GM12878 (cell line): ENCODE measurements around the gene CAST. TPM values are rescaled to one million over a fixed set of nuclear protein-coding genes. Genes with fewer than 3 reads are reported as not detected.

Experiments used
- ATAC-seq: fragments of 200-7000 bp; cut with Tn5 transposase; 3 replicates; pipeline ENCODE4 v1.9.1; 2020; ENCODE audit warnings: mild to moderate bottlenecking, moderate library complexity
- BruUV-seq: library from RNA; stranded (reverse); fragments of 400-500 nt; replicated peaks from 2 replicates; lab custom pipeline; 2021; lab: Mats Ljungman, UMichigan
- CTCF ChIA-PET: fragments of 300-600 bp; sonication (Branson Sonifier 250); formaldehyde crosslinking; extraction: SDS; loops from one replicate; lab custom pipeline; 2021; ENCODE audit warnings: inconsistent platforms; lab: Yijun Ruan, JAX
- POLR2A ChIA-PET: fragments of 350-600 bp; formaldehyde crosslinking; extraction: SDS; loops from one replicate; lab custom pipeline; 2021; ENCODE audit warnings: inconsistent platforms; lab: Charles Lee
- RAD21 ChIA-PET: fragments of 300-600 bp; sonication (Branson Sonifier 250); formaldehyde crosslinking; loops from one replicate; lab custom pipeline; 2023; ENCODE audit warnings: antibody characterized with exemption; ENCODE audit not compliant: unreplicated experiment; lab: Charles Lee
- SMC1A ChIA-PET: fragments of 300-600 bp; sonication (Branson Sonifier 250); formaldehyde crosslinking; loops from one replicate; lab custom pipeline; 2023; ENCODE audit not compliant: unreplicated experiment, uncharacterized antibody; lab: Charles Lee
- DNase-seq: peaks from one replicate; pipeline ENCODE4 v3.0.0-alpha.2; 2011; ENCODE audit warnings: low read depth, low spot score
- FAIRE-seq: peaks from 3 replicates; lab custom pipeline; 2011; peaks lifted over from hg19 to GRCh38; lab: Jason Lieb, UNC
- H2AFZ ChIP-seq: 2 replicates; pipeline ENCODE4 v1.6.0; 2011; ENCODE audit warnings: low read depth, low read length, control low read depth; ENCODE audit not compliant: control insufficient read depth
- H3K27ac ChIP-seq: 2 replicates; pipeline ENCODE4 v1.5.1; 2011; ENCODE audit warnings: control low read depth; ENCODE audit not compliant: control insufficient read depth, insufficient read depth
- H3K27me3 ChIP-seq, 2 experiments: replicated peaks in 1 of 2; 2 replicates each; pipeline versions ENCODE4 v1.6.0 to v1.6.1; 2011; ENCODE audit warnings: low read length in 1 of 2; ENCODE audit not compliant: control insufficient read depth in 2 of 2, insufficient read depth in 2 of 2
- H3K36me3 ChIP-seq, 2 experiments: 2 replicates each; pipeline ENCODE4 v1.5.1; 2011; ENCODE audit warnings: low read length in 1 of 2; ENCODE audit not compliant: control insufficient read depth in 2 of 2, insufficient read depth in 2 of 2
- H3K4me1 ChIP-seq: 2 replicates; pipeline ENCODE4 v1.6.1; 2011; ENCODE audit warnings: mild to moderate bottlenecking, low read length, moderate library complexity, mixed read lengths; ENCODE audit not compliant: control insufficient read depth, insufficient read depth
- H3K4me2 ChIP-seq: 2 replicates; pipeline ENCODE4 v1.6.0; 2011; ENCODE audit warnings: control low read depth; ENCODE audit not compliant: control insufficient read depth, insufficient read depth
- H3K4me3 ChIP-seq: fragments of 200-600 bp; sonication (generic); 2 replicates; pipeline ENCODE4 v1.5.1; 2016
- H3K79me2 ChIP-seq: 2 replicates; pipeline ENCODE4 v1.6.0; 2011; ENCODE audit warnings: low read length; ENCODE audit not compliant: control insufficient read depth, insufficient read depth
- H3K9ac ChIP-seq: 2 replicates; pipeline ENCODE4 v1.8.0; 2011; ENCODE audit warnings: low read length, control low read depth, mixed read lengths; ENCODE audit not compliant: control insufficient read depth, insufficient read depth
- H3K9me3 ChIP-seq: replicated peaks from 3 replicates; pipeline ENCODE4 v1.5.1; 2011; ENCODE audit warnings: mild to moderate bottlenecking, low read length; ENCODE audit not compliant: control insufficient read depth, insufficient read depth
- H4K20me1 ChIP-seq: 2 replicates; pipeline ENCODE4 v1.6.0; 2011; ENCODE audit not compliant: control insufficient read depth, insufficient read depth
- IRF5 ChIP-seq: fragments of 450-650 bp; IDR thresholded peaks from 2 replicates; pipeline ENCODE4 v1.6.1; 2017; ENCODE audit warnings: borderline replicate concordance
- MYB ChIP-seq: fragments of 150-350 bp; IDR thresholded peaks from 2 replicates; pipeline ENCODE4 v1.6.1; 2014; ENCODE audit warnings: mild to moderate bottlenecking, low read depth, low read length, borderline replicate concordance
- SPI1 ChIP-seq: IDR thresholded peaks from 2 replicates; pipeline ENCODE4 v1.6.1; 2011; ENCODE audit warnings: low read depth, mild to moderate bottlenecking, low read length, moderate library complexity, borderline replicate concordance; ENCODE audit not compliant: insufficient read depth
- WGBS: methylation state at CpG from one replicate; pipeline ENCODE4 v1.1.6; 2016; ENCODE audit warnings: low lambda C conversion rate; ENCODE audit not compliant: insufficient replicate concordance, insufficient coverage; ENCODE audit errors: missing lambda C conversion rate; 5-methylcytosine and 5-hydroxymethylcytosine counted together
- in situ Hi-C: fragments of 300-500 bp; cut with MboI; formaldehyde crosslinking; loops from 9 replicates; pipeline ENCODE4 v1.14.3; 2018; ENCODE audit warnings: mixed read lengths
- intact Hi-C: fragments of 100-400 bp; cut with micrococcal nuclease; formaldehyde crosslinking; loops from one replicate; pipeline ENCODE4 v1.14.2; 2022; ENCODE audit not compliant: unreplicated experiment
- polyA plus RNA-seq, 11 experiments: library from polyadenylated mRNA; depleted of rRNA in 4 of 11; unstranded in 6 of 11; stranded (reverse) in 5 of 11; fragments of >200 nt; fragmentation: Nextera tagmentation in 4 of 11; fragmentation: Illumina TruSeq in 1 of 11; extraction: Ambion mirVana in 4 of 11; extraction: Trizol in 1 of 11; gene quantifications; 1 replicate in 1 of 11; 2 replicates in 10 of 11; pipeline versions ENCODE4 v1.2.1 to v1.2.3, GENCODE V29; 2011 to 2016; ENCODE audit warnings: inconsistent platforms in 2 of 11, missing spikeins in 2 of 11, low read depth in 1 of 11
- total RNA-seq, 4 experiments: library from RNA; depleted of rRNA in 3 of 4; stranded (reverse); fragments of >200 nt in 3 of 4; fragmentation: Illumina TruSeq in 1 of 4; extraction: Trizol in 1 of 4; gene quantifications; 2 replicates each; pipeline versions ENCODE4 v1.2.1 to v1.2.3, GENCODE V29; 2013 to 2021

CAST gene
- total and polyA plus RNA-seq, 10 of the 15 experiments (the other 5 are each of a cell fraction or from before 2014, with no cell fraction given) = 31.7 to 140 (median 68.5) TPM

GRCh38 chr5:96649681-96650540 is 12.3 kb upstream of the CAST start:
- Histone ChIP-seq H3K36me3 (no peaks in the 10 kb centered on the region), H4K20me1 (no peaks in the 10 kb centered on the region), H2AFZ (no peak overlapping the region), H3K79me2 (no peaks in the 10 kb centered on the region), H3K4me3 (no peak overlapping the region), H3K27me3 (0 out of 4 replicates have a peak, but pooled peaks cover 0 to 2% of the 10 kb centered on the region in 2 experiments), H3K27ac (no peak overlapping the region), H3K9ac (no peak overlapping the region), H3K4me1 (peaks cover 3% of the 10 kb centered on the region; the same call in 1 of the 2 replicates), H3K9me3 (no peaks in the 10 kb centered on the region), H3K4me2 (no peak overlapping the region)
- no peak for TF ChIP-seq IRF5
- peak; percentile 21; the same call in 1 of the 3 replicates for ATAC-seq
- ChIA-PET SMC1A (interaction anchor here (0.6 kb wide), 2 partner anchors 23 to 32 kb away, joined by 3 read pairs; no protein-coding TSS in a partner anchor), CTCF (no interaction called here), RAD21 (no interaction called here), POLR2A (no interaction called here)
- in situ Hi-C loops (no loop called here), intact Hi-C loops (no loop called here)
- WGBS = 59% methylated on average over 5 of the region's 5 CpGs
- FAIRE-seq = no peak
- DNase-seq = no peak
- no TSS peak for BruUV-seq

GRCh38 chr5:96651047-96651446 is 11.1 kb upstream of the CAST start:
- H2AFZ ChIP-seq = no peak overlapping the region
- H3K9ac ChIP-seq = no peak overlapping the region
- ChIA-PET POLR2A (no interaction called here), RAD21 (interaction anchor here (1.0 kb wide), 1 partner anchor 36 kb away, joined by 4 read pairs; no protein-coding TSS in a partner anchor), CTCF (interaction anchor here (1.1 kb wide), 1 partner anchor 510 kb away, joined by 4 read pairs; no protein-coding TSS in a partner anchor), SMC1A (interaction anchor here (1.2 kb wide), 1 partner anchor 43 kb away, joined by 3 read pairs; no protein-coding TSS in a partner anchor)
- no peak for DNase-seq
- intact Hi-C loops (no loop called here), in situ Hi-C loops (no loop called here)
- no TSS peak for BruUV-seq
- no peaks in the 10 kb centered on the region for H3K36me3 ChIP-seq
- peak; percentile 61 for ATAC-seq
- FAIRE-seq = peak; percentile 49
- H4K20me1 ChIP-seq = no peaks in the 10 kb centered on the region
- TF ChIP-seq MYB (no peak), SPI1 (peak; percentile 48; the same call in 1 of the 2 replicates)
- no peaks in the 10 kb centered on the region for H3K9me3 ChIP-seq
- H3K4me2 ChIP-seq = no peak overlapping the region
- WGBS = 40% methylated on average over 5 of the region's 5 CpGs
- H3K27me3 ChIP-seq = 0 out of 4 replicates have a peak, but pooled peaks cover 0 to 4% of the 10 kb centered on the region in 2 experiments
- H3K27ac ChIP-seq = no peak overlapping the region
- peaks cover 3% of the 10 kb centered on the region; the same call in 1 of the 2 replicates for H3K4me1 ChIP-seq
- H3K4me3 ChIP-seq = no peak overlapping the region
- no peaks in the 10 kb centered on the region for H3K79me2 ChIP-seq
